GM12891 (cell line): Measurements from ENCODE around the gene CTNNA3.

ENCODE experiments used
- PAX5 ChIP-seq: IDR thresholded peaks from 2 replicates; pipeline ENCODE4 v1.6.1; 2011; ENCODE audit warnings: low read length, moderate library complexity, mild to moderate bottlenecking; ENCODE audit not compliant: insufficient read depth, severe bottlenecking
- POLR2A ChIP-seq: IDR thresholded peaks from 2 replicates; pipeline ENCODE4 v1.6.1; 2011; ENCODE audit warnings: low read depth, low read length, control low read depth
- POLR2AphosphoS5 ChIP-seq: IDR thresholded peaks from 2 replicates; pipeline ENCODE4 v1.6.1; 2011; ENCODE audit warnings: low read depth, low read length, control low read depth
- SPI1 ChIP-seq: IDR thresholded peaks from 2 replicates; pipeline ENCODE4 v1.6.1; 2011; ENCODE audit warnings: low read depth, low read length, control low read depth

DNA sequence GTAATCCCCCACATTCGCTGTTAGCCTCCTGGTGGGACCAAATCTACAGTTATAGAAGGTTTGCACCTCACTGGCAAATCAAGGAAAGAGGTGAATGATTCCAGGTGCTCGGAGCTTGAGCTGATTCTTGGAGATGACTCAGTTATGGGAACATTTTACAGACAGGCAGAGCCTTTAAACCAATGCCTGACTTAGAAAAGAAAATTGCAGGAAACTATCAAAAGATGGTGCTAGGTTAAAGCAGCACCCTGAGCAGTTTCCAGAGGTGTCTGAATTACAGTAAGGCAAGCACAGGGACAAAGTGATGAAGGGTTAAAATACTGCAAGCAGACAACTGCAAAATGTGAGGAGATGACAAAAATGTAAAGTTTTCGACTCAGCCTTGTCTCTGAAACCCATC lies 767.2 kb downstream of the CTNNA3 start:
- TF ChIP-seq POLR2A (no peak), POLR2AphosphoS5 (no peak), PAX5 (no peak), SPI1 (no peak)
